Hepatocyte (in vitro differentiated cells): Measurements from ENCODE around the gene ROBO1. TPM values are rescaled to one million over a fixed set of nuclear protein-coding genes. Genes with fewer than 3 reads are reported as not detected.

Experiments
- DNase-seq: peaks from one replicate; pipeline ENCODE4 v3.0.0-alpha.2; 2016; ENCODE audit warnings: low spot score
- H2AFZ ChIP-seq: fragments of 200-600 bp; sonication (generic); 2 replicates; pipeline ENCODE4 v1.6.0; 2016; ENCODE audit warnings: antibody characterized with exemption, mild to moderate bottlenecking
- H3K27ac ChIP-seq: fragments of 200-600 bp; sonication (generic); 2 replicates; pipeline ENCODE4 v1.5.1; 2016; ENCODE audit warnings: mild to moderate bottlenecking
- H3K27me3 ChIP-seq: fragments of 200-600 bp; sonication (generic); 2 replicates; pipeline ENCODE4 v1.6.1; 2016
- H3K36me3 ChIP-seq: fragments of 200-600 bp; sonication (generic); replicated peaks from 2 replicates; pipeline ENCODE4 v1.5.1; 2016; ENCODE audit warnings: low read depth; ENCODE audit not compliant: insufficient read depth
- H3K4me1 ChIP-seq: fragments of 200-600 bp; sonication (generic); 2 replicates; pipeline ENCODE4 v1.5.1; 2016; ENCODE audit warnings: mild to moderate bottlenecking, moderate library complexity; ENCODE audit not compliant: insufficient read depth
- H3K4me2 ChIP-seq: fragments of 200-600 bp; sonication (generic); 2 replicates; pipeline ENCODE4 v1.6.0; 2016
- H3K4me3 ChIP-seq: fragments of 200-600 bp; sonication (generic); 2 replicates; pipeline ENCODE4 v1.5.1; 2016; ENCODE audit warnings: mild to moderate bottlenecking
- H3K79me2 ChIP-seq: fragments of 200-600 bp; sonication (generic); 2 replicates; pipeline ENCODE4 v1.6.0; 2017; ENCODE audit warnings: mild to moderate bottlenecking
- H3K9me2 ChIP-seq: fragments of 200-600 bp; sonication (generic); replicated peaks from 2 replicates; pipeline ENCODE4 v1.6.0; 2017; ENCODE audit warnings: mild to moderate bottlenecking; ENCODE audit not compliant: insufficient read depth
- H3K9me3 ChIP-seq: fragments of 200-600 bp; sonication (generic); 2 replicates; pipeline ENCODE4 v1.5.1; 2016; ENCODE audit warnings: low read depth, mild to moderate bottlenecking
- H4K20me1 ChIP-seq: fragments of 200-600 bp; sonication (generic); 2 replicates; pipeline ENCODE4 v1.6.0; 2016; ENCODE audit warnings: mild to moderate bottlenecking; ENCODE audit not compliant: insufficient read depth, poor library complexity, severe bottlenecking
- CTCF ChIP-seq: fragments of 200-600 bp; sonication (generic); IDR thresholded peaks from 2 replicates; pipeline ENCODE4 v1.5.1; 2016; ENCODE audit warnings: antibody characterized with exemption, mild to moderate bottlenecking; ENCODE audit not compliant: poor library complexity
- EZH2 ChIP-seq: fragments of 200-600 bp; sonication (generic); IDR thresholded peaks from 2 replicates; pipeline ENCODE4 v1.6.1; 2016; ENCODE audit warnings: antibody characterized with exemption, mild to moderate bottlenecking, borderline replicate concordance
- EZH2phosphoT487 ChIP-seq: fragments of 200-600 bp; sonication (generic); IDR thresholded peaks from one replicate; pipeline ENCODE4 v1.6.1; 2018; ENCODE audit warnings: antibody characterized with exemption, mild to moderate bottlenecking, low read depth, moderate library complexity; ENCODE audit not compliant: unreplicated experiment, severe bottlenecking
- WGBS: methylation state at CpG from one replicate; pipeline ENCODE4 v1.1.6; 2016; ENCODE audit warnings: low lambda C conversion rate; ENCODE audit errors: missing lambda C conversion rate; 5-methylcytosine and 5-hydroxymethylcytosine counted together
- polyA plus RNA-seq: library from polyadenylated mRNA; unstranded; fragments of >200 nt; fragmentation: Nextera tagmentation; extraction: Ambion mirVana; gene quantifications from 2 replicates; pipeline ENCODE4 v1.2.1, GENCODE V29; 2016
- total RNA-seq: library from RNA; depleted of rRNA; stranded (reverse); fragments of >200 nt; gene quantifications from 2 replicates; pipeline ENCODE4 v1.2.3, GENCODE V29; 2014

ROBO1 gene
- total and polyA plus RNA-seq, 2 experiments from 2014 or later: 13.6 to 44.3 TPM

- Histone ChIP-seq H3K4me1 (no peaks in the 10 kb centered on the region), H3K9me2 (no peaks in the 10 kb centered on the region), H4K20me1 (no peaks in the 10 kb centered on the region), H3K4me3 (no peak overlapping the region), H3K27ac (peak overlapping the region; percentile 39), H3K4me2 (peak overlapping the region; percentile 28), H3K27me3 (no peaks in the 10 kb centered on the region), H3K9me3 (no peaks in the 10 kb centered on the region), H2AFZ (no peak overlapping the region), H3K36me3 (no peaks in the 10 kb centered on the region), H3K79me2 (no peaks in the 10 kb centered on the region)
- no peak for TF ChIP-seq CTCF
- no peak for TF ChIP-seq EZH2
- no peak for TF ChIP-seq EZH2phosphoT487
- WGBS: 35% methylated on average over 1 of the region's 1 CpG
- DNase-seq: peak; percentile 7
Observed at GRCh38 chr3:79247725-79248043, 520.1 kb downstream of the ROBO1 start.

DNA sequence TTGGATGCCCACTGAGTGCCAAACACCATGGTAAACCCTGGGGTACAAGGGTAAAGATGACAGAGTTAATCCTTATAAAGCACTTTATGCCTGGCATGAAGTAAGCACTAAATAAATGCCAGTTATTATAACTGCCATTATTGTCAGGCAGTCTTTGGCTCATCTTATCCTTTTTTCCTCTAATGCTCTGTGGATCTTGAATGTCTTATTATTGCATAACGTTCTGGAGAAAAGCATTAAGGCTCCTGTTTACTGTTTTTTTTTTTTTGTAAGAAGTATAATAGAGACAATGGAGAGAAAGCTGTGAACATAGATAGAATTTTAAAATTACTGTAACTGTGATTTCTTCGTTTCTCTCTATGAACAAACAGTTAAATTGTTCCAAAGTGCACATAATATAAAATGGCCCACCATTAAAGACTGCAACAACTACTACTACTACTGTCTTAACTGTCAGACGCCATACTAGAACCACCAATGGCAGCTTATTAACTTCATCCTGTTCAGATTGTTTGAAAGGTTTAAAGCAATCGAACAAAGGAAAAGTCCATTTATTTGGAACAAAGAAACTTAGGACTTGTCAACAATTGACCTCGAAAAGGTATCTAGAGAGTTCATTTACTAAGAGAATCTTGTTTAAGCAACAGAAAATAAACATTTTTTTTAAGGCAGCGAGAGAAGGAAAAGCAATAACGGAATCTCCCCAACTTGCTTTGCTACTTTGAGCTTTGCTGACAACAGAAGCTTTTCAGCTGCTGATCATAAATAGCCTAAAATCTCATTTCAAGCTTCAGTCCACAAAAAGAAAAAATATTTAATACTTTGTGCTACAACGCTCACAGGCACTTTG, 520.7 kb downstream of the ROBO1 start:
- TF ChIP-seq EZH2 (no peak), EZH2phosphoT487 (no peak), CTCF (no peak)
- H2AFZ ChIP-seq: peak overlapping the region; percentile 6
- H3K4me2 ChIP-seq: peak overlapping the region; percentile 28
- H3K36me3 ChIP-seq: no peaks in the 10 kb centered on the region
- H4K20me1 ChIP-seq: no peaks in the 10 kb centered on the region
- H3K27me3 ChIP-seq: no peaks in the 10 kb centered on the region
- no peak overlapping the region for H3K4me3 ChIP-seq
- WGBS: 59% methylated on average over 8 of the region's 8 CpGs
- H3K27ac ChIP-seq: peak overlapping the region; percentile 39
- DNase-seq: peak; percentile 3
- H3K79me2 ChIP-seq: no peaks in the 10 kb centered on the region
- H3K9me2 ChIP-seq: no peaks in the 10 kb centered on the region
- no peaks in the 10 kb centered on the region for H3K9me3 ChIP-seq
- no peaks in the 10 kb centered on the region for H3K4me1 ChIP-seq

- 47% methylated on average over 1 of the region's 1 CpG for WGBS
Observed at GRCh38 chr3:79245284-79246138, 522.3 kb downstream of the ROBO1 start.

More at GRCh38 chr3:79245284-79246138, 522.3 kb downstream of the ROBO1 start:
- Histone ChIP-seq H3K27ac (no peak overlapping the region), H2AFZ (no peak overlapping the region), H4K20me1 (no peaks in the 10 kb centered on the region), H3K79me2 (no peaks in the 10 kb centered on the region), H3K27me3 (no peaks in the 10 kb centered on the region), H3K4me2 (no peak overlapping the region), H3K4me3 (no peak overlapping the region), H3K36me3 (no peaks in the 10 kb centered on the region), H3K9me2 (no peaks in the 10 kb centered on the region), H3K9me3 (no peaks in the 10 kb centered on the region), H3K4me1 (no peaks in the 10 kb centered on the region)
- TF ChIP-seq EZH2: no peak
- TF ChIP-seq CTCF: no peak
- no peak for TF ChIP-seq EZH2phosphoT487
- no peak for DNase-seq
